ELF-1 (cell line): ENCODE results near the gene MYCBPAP.
A peak's percentile ranks its signal among the peaks of the same experiment; 100 is the strongest.

ENCODE experiments used
- DNase-seq: peaks from one replicate; pipeline ENCODE4 v3.0.0-alpha.2; 2016; ENCODE audit warnings: low read depth, low spot score

Gene MYCBPAP

DNA sequence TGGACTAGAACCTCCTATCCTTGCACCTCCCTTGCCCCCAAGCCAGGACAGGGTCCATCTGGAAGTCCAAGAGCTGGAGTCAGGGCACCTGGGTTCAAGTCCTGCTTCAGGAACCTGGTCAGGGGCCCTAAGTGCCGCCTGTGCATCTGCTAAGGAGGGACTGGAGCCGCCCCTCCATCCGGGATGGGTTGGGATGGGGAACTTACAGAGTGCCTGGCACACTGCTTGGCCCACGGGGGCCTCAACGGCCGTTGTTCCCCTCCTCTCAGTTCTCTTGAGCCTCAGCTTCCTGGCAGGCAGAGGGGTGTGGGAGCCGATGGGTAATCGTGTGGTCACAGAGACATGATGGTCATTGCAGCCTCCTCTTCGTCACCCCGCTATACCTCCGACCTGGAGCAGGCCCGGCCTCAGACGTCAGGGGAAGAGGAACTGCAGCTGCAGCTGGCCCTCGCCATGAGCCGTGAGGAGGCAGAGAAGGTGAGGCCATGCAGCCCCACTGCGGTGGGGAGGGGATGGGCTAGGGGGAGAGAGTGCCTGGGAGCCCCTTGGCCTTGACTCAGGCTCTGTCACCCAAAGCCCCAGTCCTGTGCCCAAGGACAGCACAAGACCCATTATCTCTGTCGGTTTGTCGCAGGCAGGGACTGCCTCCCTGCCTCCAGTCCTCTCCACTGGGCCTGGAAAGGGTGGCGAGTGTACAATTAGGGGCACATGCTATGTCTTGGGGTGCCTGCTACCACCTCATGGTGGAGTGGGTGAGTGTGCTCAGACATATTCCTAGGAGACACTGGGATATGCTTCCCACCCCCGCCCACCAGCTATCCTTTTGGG lies 29.7 kb downstream of the MYCBPAP start:
- no peak for DNase-seq

- no peak for DNase-seq
These were observed 30.5 kb downstream of the MYCBPAP start for GRCh38 chr17:50538549-50539410.

- DNase-seq, result peak; percentile 37
These were observed 31.7 kb downstream of the MYCBPAP start for GRCh38 chr17:50539762-50540559.

DNA sequence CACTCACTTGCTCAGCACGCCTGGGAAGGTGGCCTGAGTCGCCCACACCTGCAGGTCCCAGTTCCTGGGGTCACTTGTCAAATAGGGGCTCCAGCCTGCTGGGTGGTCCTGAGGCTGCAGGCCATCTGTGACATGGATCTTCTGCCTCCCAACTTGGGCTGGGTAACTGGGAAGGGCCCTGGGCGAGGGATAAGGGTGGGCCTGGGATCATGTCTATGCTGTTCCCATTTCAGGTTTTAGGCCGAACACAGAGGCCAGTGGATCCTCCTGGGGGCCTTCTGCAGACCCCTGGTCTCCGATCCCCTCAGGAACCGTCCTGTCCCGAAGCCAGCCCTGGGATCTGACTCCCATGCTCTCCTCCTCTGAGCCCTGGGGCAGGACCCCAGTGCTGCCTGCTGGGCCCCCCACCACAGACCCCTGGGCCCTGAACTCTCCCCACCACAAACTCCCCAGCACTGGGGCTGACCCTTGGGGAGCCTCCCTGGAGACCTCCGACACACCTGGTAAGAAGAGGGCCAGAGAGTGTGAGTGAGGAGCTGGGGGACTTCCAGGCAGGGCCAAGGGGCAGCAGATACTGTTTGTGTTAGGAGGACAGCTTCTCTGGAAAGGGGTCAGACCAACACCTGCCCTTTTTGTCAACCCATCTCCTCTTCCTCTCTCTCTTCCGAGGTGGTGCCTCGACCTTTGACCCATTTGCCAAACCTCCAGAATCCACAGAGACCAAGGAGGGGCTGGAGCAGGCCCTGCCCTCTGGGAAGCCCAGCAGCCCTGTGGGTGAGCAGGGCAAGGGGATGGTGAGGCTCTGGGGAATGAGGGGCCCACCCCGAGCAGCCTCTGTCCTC lies 32.5 kb downstream of the MYCBPAP start:
- no peak for DNase-seq

DNA sequence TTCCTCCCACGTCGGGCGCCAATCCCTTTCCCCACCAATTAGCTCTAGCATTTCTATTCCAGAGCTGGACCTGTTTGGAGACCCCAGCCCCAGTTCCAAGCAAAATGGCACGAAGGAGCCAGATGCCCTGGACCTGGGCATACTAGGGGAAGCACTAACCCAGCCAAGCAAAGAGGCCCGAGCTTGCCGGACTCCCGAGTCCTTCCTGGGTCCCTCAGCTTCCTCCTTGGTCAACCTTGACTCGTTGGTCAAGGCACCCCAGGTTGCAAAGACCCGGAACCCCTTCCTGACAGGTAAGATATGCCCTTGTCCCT lies 33.1 kb downstream of the MYCBPAP start:
- no peak for DNase-seq

DNA sequence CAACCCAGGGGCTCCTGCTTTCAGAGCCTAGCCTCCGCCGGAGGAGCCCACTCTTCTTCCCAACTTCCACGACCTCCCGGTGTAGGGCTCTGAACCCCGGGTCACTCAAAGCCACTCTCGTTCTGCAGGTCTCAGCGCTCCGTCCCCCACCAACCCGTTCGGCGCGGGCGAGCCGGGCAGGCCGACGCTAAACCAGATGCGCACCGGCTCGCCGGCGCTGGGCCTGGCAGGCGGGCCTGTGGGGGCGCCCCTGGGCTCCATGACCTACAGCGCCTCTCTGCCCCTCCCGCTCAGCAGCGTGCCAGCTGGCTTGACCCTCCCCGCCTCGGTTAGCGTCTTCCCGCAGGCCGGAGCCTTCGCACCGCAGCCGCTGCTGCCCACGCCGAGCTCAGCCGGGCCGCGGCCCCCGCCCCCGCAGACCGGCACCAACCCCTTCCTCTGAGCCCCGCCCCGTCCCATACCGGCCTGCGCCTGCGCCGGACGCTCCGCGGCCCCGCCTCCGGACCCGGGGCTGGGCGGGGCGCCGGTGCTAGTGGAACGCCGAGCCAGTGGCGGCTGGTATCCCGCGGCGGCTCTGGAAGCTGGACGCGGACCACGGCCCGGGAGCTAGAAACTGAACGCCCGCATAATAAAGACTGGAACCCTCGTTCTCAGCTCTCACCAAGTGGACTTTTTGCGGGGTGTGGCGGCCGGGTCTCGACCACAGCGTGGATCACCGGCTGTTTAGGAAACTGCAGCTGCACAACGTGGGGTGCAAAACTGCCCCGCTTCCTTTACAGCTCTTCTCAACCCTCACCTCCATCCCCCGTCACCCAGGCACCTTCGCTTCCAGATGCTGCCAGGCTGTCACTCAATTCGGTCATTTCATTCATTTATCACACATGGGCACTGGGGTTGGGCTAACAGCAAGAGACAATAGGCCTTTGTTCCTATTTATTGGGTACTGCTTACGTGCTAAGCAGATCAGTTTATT lies 33.8 kb downstream of the MYCBPAP start:
- peak; percentile 89 for DNase-seq

DNA sequence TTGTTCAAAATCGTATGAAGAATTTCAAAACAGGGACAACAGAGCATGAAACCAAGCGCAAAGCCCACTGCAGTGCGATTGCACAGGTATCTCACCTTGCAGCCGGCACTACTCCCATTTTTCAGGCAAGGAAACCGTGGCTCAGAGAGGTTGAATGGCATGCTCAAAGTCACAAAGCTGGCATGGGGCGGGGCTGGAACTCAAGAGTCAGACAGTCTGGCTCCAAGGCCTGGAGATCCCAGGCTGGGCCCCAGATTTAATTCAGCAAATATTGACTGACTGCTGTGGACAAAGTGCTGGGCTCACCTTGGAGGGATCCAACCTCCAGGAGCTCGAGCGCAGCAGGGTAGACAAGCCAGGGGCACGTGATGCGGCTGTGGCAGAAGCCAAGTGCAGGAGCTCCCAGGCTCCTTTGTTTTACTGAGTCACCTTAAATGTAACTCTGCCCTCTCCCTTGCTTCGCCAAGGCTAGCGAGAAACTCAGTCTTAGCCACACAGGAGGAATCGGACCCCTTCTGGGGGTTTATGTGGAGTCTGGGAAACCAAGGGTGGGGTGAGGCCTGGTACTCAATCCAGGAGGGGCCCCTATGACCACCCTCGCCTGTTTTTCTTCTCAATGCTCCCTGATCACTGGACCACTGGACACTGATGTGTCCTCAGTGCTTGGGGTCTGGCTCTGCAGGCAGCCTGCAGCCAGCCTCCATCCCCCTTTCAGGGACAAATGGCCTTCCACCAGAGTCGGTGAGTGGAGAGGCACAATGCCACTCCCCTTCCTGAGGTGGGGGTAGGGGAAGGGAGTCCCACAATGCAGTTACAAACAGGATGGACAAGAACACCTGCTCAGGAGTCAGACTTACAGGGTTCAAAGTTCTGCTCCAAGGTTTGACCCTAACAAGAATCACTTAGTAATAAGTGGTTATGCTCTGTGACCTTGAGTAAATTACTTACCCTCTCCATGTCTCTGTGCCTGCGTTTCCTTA lies 34.8 kb downstream of the MYCBPAP start:
- DNase-seq, result no peak

DNA sequence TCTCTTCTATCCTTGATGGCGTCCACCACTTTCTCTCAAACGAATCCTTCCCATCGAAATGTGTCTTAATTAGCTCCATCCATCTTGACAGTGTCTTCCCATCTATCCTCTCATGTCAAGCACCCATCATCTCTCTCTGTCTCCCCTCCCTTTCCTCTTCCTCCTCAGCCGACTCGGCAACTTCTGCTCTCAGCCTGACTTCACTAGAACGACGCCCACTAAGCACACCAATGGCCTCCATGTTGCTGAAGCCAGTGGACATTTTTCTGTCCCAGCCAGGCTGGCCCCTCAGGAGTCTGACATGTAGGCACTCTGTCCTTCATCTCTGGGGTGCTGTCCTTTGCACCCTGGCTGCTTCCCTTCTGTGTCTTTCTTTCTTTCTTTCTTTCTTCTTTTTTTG lies 36.3 kb downstream of the MYCBPAP start:
- no peak for DNase-seq

- no peak for DNase-seq
These were observed 37.1 kb downstream of the MYCBPAP start for GRCh38 chr17:50545311-50545710.

DNA sequence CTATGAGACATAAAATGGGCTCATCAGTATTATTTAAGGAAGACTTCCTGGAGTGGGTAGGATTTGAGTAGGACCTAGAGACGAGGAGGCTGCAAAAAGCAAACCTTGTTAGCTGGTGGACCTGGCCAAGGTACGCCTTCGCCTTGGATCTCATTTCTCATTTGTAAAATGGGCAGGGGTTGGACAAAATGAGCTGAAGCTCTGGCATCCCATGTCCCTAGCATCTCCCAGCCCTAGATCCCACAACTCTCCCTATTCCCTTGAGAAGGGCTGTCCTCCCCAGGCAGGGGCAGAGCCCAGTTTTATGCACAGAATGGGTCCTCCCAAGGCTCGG lies 38.4 kb downstream of the MYCBPAP start:
- no peak for DNase-seq

GRCh38 chr17:50547035-50547735 lies 38.9 kb downstream of the MYCBPAP start, which contains the start of gene SPATA20:
Gene SPATA20 (plus strand): TSS chr17:50547174. CDS start chr17:50547209, 35 bp downstream.
- DNase-seq, result peak; percentile 95

DNA sequence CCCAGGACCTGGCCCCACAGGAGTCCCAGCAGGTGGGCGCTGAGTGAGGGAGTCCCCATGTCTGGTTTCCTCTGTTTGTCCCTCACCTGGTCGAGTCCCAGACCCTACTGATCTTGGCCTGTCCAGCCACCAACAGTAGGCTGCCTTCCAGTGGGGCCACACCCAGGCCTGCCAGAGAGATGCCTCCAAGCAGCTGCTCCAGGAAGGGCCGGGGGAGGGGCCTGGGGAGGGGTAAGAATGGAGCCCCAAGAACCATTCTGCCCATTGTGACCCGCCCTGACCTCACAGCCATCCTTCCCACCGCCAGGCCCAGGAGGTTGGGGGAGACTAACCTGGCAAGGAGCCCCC lies 39.5 kb downstream of the MYCBPAP start:
- DNase-seq, result no peak

DNA sequence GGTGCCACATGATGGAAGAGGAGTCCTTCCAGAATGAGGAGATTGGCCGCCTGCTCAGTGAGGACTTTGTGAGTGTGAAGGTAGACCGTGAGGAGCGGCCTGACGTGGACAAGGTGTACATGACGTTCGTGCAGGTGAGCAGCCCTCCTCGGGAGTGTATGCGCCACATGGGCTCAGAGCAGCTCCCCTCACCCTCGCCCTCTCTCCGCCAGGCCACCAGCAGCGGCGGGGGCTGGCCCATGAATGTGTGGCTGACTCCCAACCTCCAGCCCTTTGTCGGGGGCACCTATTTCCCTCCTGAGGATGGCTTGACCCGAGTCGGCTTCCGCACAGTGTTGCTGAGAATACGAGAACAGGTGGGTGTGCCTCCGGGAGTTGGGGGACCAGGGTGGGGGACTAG lies 40.6 kb downstream of the MYCBPAP start:
- no peak for DNase-seq

- DNase-seq, result no peak
These were observed 41.2 kb downstream of the MYCBPAP start for GRCh38 chr17:50549256-50549941.

GRCh38 chr17:50549969-50550368 lies 41.7 kb downstream of the MYCBPAP start:
- DNase-seq, result no peak

- peak; percentile 91 for DNase-seq
These were observed 42.6 kb downstream of the MYCBPAP start for GRCh38 chr17:50550661-50551432.

GRCh38 chr17:50551433-50551815 lies 43.2 kb downstream of the MYCBPAP start:
- no peak for DNase-seq
